ENCODE measurements around the gene GKN2. TPM values are rescaled to one million over a fixed set of nuclear protein-coding genes. Genes with fewer than 3 reads are reported as not detected.
A peak's percentile ranks its signal among the peaks of the same experiment; 100 is the strongest.
"Not testable (repeated sequence)": the region's sequence is repeated elsewhere in the genome, so short reads cannot be mapped to it uniquely, and the experiment has no call there.

GKN2 gene
- total RNA-seq, 3 donors from 2014 or later, result not detected

DNA sequence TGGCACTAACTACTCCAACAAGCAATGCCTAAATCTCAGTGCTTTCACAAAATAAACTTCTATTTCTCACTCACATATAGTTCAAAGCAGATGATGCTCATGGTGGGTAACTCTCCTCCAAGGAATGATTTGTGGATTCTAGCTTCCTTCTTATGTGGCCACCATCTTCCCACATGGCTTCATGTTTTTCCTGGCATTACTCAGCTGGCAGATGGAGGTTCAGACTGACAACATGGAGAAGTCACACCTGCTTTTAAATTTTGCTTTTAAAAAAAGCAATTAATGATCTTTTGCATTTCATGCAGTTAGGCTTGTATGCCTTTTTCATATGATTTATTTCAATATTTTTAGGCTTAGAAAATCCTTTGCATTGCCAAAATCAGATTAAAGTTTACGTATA is 6.3 kb upstream of the GKN2 start:
- H3K4me1 ChIP-seq (ENCODE audit: low read depth), result no peaks in the 10 kb centered on the region
- no peaks in the 10 kb centered on the region for H3K36me3 ChIP-seq (ENCODE audit: low read depth)
- ATAC-seq, result no peak
- TF ChIP-seq, protein P1, sequence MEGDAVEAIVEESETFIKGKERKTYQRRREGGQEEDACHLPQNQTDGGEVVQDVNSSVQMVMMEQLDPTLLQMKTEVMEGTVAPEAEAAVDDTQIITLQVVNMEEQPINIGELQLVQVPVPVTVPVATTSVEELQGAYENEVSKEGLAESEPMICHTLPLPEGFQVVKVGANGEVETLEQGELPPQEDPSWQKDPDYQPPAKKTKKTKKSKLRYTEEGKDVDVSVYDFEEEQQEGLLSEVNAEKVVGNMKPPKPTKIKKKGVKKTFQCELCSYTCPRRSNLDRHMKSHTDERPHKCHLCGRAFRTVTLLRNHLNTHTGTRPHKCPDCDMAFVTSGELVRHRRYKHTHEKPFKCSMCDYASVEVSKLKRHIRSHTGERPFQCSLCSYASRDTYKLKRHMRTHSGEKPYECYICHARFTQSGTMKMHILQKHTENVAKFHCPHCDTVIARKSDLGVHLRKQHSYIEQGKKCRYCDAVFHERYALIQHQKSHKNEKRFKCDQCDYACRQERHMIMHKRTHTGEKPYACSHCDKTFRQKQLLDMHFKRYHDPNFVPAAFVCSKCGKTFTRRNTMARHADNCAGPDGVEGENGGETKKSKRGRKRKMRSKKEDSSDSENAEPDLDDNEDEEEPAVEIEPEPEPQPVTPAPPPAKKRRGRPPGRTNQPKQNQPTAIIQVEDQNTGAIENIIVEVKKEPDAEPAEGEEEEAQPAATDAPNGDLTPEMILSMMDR (IDR thresholded peaks at IDR 0.05), result no peak
- intact Hi-C loops (cut with DNase I, micrococcal nuclease), result no loop called here
- no peak overlapping the region for H3K4me3 ChIP-seq
- no peak for DNase-seq
- H3K9me3 ChIP-seq, result no peaks in the 10 kb centered on the region

DNA sequence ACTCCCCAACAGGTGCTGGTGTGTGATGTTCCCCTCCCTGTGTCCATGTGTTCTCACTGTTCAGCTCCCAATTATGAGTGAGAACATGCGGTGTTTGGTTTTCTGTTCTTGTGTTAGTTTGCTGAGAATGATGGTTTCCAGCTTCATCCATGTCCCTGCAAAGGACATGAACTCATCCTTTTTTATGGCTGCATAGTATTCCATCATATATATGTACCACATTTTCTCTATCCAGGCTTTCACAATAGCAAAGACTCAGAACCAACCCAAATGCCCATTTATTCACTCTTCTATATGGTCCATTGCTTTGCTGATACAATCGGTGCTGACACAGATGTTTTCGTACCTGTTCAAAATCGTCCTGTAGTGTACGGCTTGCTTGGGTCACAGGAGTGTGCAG is 2.7 kb upstream of the GKN2 start:
- H3K4me1 ChIP-seq (ENCODE audit: low read depth); H3K4me3 ChIP-seq; H3K9me3 ChIP-seq; ATAC-seq; intact Hi-C loops (cut with DNase I, micrococcal nuclease); H3K36me3 ChIP-seq (ENCODE audit: low read depth); DNase-seq: not testable (repeated sequence)

DNA sequence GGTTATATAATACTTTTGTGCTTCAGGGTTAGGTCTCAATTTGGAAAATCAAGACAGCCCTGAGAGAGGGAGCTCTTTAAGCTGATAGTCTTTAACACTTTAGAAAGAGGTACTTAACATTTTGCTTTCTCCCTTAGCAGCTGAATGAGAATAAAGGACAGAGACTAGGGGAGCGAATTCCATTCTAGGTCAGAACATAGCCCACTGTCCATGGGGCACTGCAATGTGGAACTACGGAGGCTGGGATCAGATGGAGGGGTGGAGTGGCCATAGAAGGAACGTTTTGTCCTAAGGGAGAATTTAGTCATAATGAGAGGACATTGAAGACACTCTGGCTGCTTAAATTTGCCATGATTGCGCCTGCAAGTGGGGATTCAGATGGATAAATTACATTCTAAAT is 794 bp downstream of the GKN2 start:
- ATAC-seq (no peak), DNase-seq (no peak)
- TF ChIP-seq, protein P1 (IDR thresholded peaks at IDR 0.05), result no peak
- H3K4me1 ChIP-seq (ENCODE audit: low read depth), result no peaks in the 10 kb centered on the region
- no peak overlapping the region for H3K4me3 ChIP-seq
- no peaks in the 10 kb centered on the region for H3K9me3 ChIP-seq
- no peaks in the 10 kb centered on the region for H3K36me3 ChIP-seq (ENCODE audit: low read depth)
- intact Hi-C loops (cut with DNase I, micrococcal nuclease), result no loop called here

DNA sequence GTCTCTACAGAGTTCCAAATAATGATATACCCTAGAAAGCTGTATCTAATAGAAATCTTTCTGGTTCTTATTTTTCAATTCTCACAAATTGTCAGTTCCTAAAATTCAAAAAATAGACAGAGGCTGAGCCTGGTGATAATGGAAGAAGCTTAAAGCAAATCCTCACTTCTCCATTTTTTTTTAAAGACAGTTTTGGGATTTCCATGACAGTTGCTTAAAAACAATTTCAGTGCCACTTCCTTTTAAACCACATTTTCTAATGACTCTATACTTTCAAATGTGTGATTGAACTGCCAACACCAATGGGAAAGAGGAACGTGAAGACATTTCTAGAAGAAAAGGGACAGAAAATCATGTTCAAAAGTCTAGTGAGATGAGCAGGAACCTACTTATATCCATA is 4.0 kb downstream of the GKN2 start:
- intact Hi-C loops (cut with DNase I, micrococcal nuclease), result no loop called here
- DNase-seq (no peak), ATAC-seq (no peak)
- Histone ChIP-seq H3K4me3 (no peak overlapping the region), H3K4me1 (ENCODE audit: low read depth) (no peaks in the 10 kb centered on the region), H3K9me3 (no peaks in the 10 kb centered on the region), H3K36me3 (ENCODE audit: low read depth) (no peaks in the 10 kb centered on the region)
- TF ChIP-seq, protein P1 (IDR thresholded peaks at IDR 0.05), result no peak

DNA sequence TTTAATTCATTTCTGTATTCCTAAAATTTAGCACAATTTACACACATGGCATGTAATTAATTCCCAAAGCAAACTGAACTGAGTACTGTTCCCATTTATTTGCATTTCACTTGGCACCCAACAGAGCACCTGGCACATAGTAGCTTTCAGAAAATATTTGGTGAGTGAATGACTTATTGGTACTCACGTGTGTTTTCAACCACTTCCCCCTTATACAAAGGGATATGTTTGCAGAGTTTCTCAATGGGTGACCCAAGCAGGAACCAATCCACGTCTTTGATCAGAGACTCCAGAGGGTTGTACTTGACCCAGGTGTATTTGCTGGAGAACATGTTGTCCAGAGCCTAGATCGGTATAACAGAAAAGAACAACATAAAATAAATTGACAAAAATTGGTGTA is 6.6 kb downstream of the GKN2 start:
- Histone ChIP-seq H3K36me3 (ENCODE audit: low read depth) (no peaks in the 10 kb centered on the region), H3K4me1 (ENCODE audit: low read depth) (no peaks in the 10 kb centered on the region), H3K9me3 (no peaks in the 10 kb centered on the region), H3K4me3 (no peak overlapping the region)
- DNase-seq (no peak), ATAC-seq (peak; percentile 34)
- TF ChIP-seq, protein P1 (IDR thresholded peaks at IDR 0.05), result no peak
- intact Hi-C loops (cut with DNase I, micrococcal nuclease), result no loop called here

DNA sequence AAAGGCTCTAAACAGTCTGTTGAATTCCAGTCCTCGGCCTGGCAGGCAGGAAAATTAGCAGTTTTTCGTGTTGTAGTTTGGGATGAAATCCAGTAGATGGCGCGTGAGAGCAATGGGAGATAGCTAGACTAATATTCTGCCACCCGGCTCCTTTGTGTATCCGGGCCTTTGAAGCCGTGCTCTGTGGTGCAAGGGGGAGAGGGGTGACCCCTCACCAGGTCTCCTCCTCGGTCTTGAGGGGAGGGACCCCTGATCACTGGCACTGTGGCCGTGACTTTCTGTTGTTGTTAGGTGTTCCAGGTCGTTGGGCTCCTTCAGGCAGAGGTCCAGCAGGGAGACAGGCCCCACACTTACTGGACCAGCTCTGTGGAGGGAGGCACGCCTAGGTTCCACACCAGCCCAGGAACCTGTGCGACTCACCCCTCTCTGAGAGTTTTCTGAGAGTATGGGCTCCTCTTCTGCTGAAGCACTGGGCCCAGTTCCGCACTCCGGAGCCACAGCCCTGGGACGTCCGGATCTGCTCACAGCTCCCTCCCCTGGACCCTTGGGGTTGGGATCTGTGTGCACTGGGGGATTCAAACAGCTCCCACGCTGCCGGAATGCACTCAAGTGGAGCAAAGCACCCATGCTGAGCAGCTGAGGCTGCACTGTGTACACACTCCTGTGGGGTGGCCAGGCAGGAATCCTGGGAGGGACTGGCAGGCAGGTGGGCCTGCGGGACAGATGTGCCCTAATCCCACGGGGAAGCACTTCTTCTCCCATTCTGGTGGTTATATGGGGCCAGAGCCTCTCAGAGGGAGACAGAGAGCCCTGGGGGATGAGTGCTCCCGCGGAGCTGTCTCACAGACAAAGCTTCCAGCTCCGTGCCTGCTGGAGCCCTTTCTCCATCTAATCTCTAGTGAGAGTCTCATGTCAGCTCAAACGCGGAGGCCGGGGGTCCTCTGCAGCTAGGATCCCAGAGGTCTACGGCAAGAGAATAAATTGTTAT is 8.8 kb downstream of the GKN2 start:
- H3K4me3 ChIP-seq, result no peak overlapping the region
- no peaks in the 10 kb centered on the region for H3K36me3 ChIP-seq (ENCODE audit: low read depth)
- intact Hi-C loops (cut with DNase I, micrococcal nuclease), result no loop called here
- no peaks in the 10 kb centered on the region for H3K4me1 ChIP-seq (ENCODE audit: low read depth)
- TF ChIP-seq, protein P1 (IDR thresholded peaks at IDR 0.05), result peak; percentile 60
- peak in 2 of 3 donors; percentile 46 to 66 for DNase-seq
- H3K9me3 ChIP-seq, result no peaks in the 10 kb centered on the region
- peak; percentile 84 for ATAC-seq

All from mucosa of descending colon (tissue), 3 donors.